ENCODE data around the gene DNLZ. TPM values are rescaled to one million over a fixed set of nuclear protein-coding genes. Genes with fewer than 3 reads are reported as not detected.

Gene DNLZ
- total and polyA plus RNA-seq, 4 donors = 12.4 to 18.1 (median 14.9) TPM

DNA sequence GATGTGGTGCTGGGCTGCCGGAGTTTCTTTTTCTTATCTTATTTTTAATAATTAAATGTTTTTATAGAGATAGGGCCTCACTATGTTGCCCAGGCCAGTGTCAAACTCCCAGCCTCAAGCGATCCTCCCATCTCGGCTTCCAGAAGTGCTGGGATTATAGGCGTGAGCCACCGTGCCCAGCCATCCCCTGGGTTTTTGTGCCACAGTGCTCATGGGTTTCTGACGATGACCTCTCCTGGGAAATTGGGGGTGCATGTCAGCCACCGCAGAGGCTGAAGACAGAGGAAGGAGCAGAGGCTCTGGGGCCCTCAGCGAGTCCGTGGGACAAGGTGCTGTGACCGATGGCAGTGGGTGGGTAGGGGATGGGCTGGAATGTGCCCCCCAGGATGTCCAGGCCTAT is 21.8 kb downstream of the DNLZ start:
- ATAC-seq (ENCODE audit: low FRiP score) (no peak), DNase-seq (no peak)
- no peaks in the 10 kb centered on the region for H3K36me3 ChIP-seq (ENCODE audit: control insufficient read depth in 1 of 2, insufficient read depth in 2 of 2, low read length in 1 of 2)
- 65 to 66% methylated on average over 10 of the region's 10 CpGs for WGBS, 2 donors
- no peaks in the 10 kb centered on the region for H3K27me3 ChIP-seq (ENCODE audit: control insufficient read depth in 1 of 2, insufficient read depth in 2 of 2, low read length in 1 of 2)
- intact Hi-C loops (cut with DNase I) = no loop called here
- no peaks in the 10 kb centered on the region for H3K9me3 ChIP-seq (ENCODE audit: control insufficient read depth, low read length)
- H3K27ac ChIP-seq (ENCODE audit: low read depth in 1 of 2, low read length in 2 of 2) = no peak overlapping the region
- H3K4me3 ChIP-seq (ENCODE audit: low read length in 2 of 2) = no peak overlapping the region
- H3K4me1 ChIP-seq (ENCODE audit: control insufficient read depth in 1 of 2, insufficient read depth in 2 of 2, low read length in 2 of 2) = no peaks in the 10 kb centered on the region

DNA sequence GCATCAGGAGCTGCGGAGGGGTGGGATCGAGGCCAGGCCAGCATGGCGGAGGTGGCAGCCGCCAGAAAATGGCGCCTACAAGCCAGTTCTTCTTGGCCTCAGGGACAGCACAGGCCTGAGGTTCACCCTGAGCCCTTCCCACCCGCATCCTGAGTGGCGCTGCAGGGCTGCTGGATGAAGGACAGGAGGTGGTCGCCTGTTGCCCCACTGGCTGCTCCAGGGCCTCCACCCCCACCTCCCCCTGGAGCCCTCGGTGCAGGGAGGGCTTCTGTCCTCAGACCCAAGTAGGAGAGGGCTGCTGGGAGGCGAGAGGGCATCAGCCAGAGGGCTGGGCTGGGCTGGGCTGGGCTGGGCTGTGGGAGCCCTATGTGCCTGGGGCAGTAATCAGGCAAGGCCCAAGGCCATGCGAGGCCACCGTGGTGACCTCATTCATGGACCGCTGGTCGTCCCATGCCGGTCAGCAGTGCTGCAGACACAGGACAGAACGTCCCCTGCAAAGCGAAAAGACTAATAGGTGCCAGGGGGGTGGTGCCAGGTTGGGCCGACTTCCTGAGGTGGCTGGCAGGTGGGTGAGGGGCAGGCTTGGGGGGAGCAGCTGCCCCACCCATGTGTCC is 22.4 kb downstream of the DNLZ start:
- intact Hi-C loops (cut with DNase I) = no loop called here
- DNase-seq (no peak), ATAC-seq (ENCODE audit: low FRiP score) (no peak)
- Histone ChIP-seq H3K27ac (ENCODE audit: low read depth in 1 of 2, low read length in 2 of 2) (no peak overlapping the region), H3K36me3 (ENCODE audit: control insufficient read depth in 1 of 2, insufficient read depth in 2 of 2, low read length in 1 of 2) (no peaks in the 10 kb centered on the region), H3K4me3 (ENCODE audit: low read length in 2 of 2) (no peak overlapping the region), H3K9me3 (ENCODE audit: control insufficient read depth, low read length) (no peaks in the 10 kb centered on the region), H3K27me3 (ENCODE audit: control insufficient read depth in 1 of 2, insufficient read depth in 2 of 2, low read length in 1 of 2) (no peaks in the 10 kb centered on the region), H3K4me1 (ENCODE audit: control insufficient read depth in 1 of 2, insufficient read depth in 2 of 2, low read length in 2 of 2) (no peaks in the 10 kb centered on the region)
- WGBS, 2 donors = 69 to 72% methylated on average over 18 of the region's 18 CpGs

DNA sequence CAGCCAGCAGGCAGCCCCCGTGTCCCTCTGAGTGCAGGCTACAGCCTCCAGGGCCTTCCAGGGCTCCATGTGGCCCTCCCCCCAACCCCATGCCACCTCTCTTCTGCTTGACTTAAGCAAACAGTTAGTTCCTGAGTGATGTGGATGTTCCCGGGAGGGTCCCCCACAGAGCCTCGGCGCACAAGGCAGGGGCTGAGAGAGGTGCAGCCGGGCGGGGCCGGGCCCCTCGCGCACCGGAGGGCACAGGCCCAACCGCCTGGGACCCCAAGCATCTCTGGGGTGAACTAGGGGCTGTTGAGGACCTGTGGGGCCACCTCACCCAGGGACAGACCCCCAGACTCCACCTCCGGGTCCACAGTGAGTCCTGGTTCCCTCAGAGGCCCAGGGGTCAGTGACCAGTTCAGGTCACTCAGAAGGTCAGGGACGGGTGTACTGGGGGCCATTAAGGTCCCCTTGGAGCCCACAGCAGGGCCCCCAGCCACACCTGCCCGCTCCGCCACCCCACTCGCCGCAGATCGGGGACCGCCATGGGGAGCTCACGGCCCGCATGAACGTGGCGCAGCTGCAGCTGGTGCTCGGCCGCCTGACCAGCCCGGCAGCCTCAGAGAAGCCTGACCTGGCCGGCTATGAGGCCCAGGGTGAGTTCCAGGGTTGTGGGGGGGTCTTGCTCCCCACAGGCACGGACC is 23.0 kb downstream of the DNLZ start:
- ATAC-seq (ENCODE audit: low FRiP score) = no peak
- H3K27ac ChIP-seq (ENCODE audit: low read depth in 1 of 2, low read length in 2 of 2) = no peak overlapping the region
- no peaks in the 10 kb centered on the region for H3K36me3 ChIP-seq (ENCODE audit: control insufficient read depth in 1 of 2, insufficient read depth in 2 of 2, low read length in 1 of 2)
- H3K9me3 ChIP-seq (ENCODE audit: control insufficient read depth, low read length) = no peaks in the 10 kb centered on the region
- no peak for DNase-seq
- no peaks in the 10 kb centered on the region for H3K27me3 ChIP-seq (ENCODE audit: control insufficient read depth in 1 of 2, insufficient read depth in 2 of 2, low read length in 1 of 2)
- no peaks in the 10 kb centered on the region for H3K4me1 ChIP-seq (ENCODE audit: control insufficient read depth in 1 of 2, insufficient read depth in 2 of 2, low read length in 2 of 2)
- WGBS, 2 donors = 93 to 95% methylated on average over 28 of the region's 28 CpGs
- intact Hi-C loops (cut with DNase I) = no loop called here
- H3K4me3 ChIP-seq (ENCODE audit: low read length in 2 of 2) = no peak overlapping the region

DNA sequence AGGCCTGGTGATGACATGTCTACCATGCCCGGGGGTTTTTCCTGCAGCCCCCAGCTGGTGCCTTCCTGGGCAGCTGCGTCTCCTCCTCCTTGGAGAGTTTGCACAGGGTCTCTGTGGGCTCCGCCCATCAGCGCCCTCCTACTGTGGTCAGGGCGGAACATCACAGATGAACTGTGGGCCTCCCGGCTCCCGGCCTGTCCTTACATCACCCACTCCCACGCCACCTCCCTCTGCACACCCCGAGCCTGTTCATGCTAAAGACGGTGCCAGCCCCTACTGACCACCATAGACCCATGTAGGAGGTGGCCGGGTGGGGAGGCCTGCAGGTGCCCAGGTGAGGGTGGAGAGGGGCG is 23.6 kb downstream of the DNLZ start:
- intact Hi-C loops (cut with DNase I) = no loop called here
- Histone ChIP-seq H3K36me3 (ENCODE audit: control insufficient read depth in 1 of 2, insufficient read depth in 2 of 2, low read length in 1 of 2) (no peaks in the 10 kb centered on the region), H3K4me1 (ENCODE audit: control insufficient read depth in 1 of 2, insufficient read depth in 2 of 2, low read length in 2 of 2) (no peaks in the 10 kb centered on the region)

DNA sequence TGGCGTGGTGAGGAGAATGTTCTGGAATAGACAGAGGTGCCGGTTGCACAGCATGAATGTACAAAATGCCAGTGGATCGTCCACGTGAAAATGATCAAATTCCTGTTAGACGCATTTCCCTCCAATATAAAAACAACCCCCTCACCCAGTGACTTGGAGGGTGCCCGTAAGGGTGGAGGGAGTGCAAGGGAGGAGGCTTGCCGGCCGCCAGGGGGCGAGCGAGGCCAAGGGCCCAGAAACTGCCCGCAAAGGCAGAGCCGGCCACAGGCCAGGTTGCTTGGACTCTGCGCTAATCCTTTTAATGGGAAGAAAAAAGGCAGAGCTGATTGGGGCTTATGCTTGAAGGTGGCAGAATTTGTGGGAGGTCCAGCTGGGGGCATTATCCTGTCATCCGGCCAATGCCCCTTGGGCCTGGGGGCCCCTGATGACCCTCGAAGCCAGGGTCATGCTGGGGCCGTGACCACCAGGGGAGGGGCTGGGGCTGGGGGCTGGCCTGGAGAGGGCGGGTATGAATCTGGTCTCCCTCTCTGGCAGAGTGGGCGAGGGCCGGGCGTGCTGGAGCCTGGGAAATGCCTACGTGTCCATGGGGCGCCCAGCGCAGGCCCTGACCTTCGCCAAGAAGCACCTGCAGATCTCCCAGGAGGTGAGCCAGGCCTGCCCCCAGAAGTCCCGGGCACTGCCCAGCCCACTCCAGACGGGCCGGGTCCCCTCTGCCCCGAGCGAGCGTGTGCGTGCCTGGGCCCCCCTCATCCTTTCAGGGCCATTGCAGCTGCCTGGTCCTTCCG is 24.2 kb downstream of the DNLZ start:
- intact Hi-C loops (cut with DNase I) = no loop called here
- Histone ChIP-seq H3K27me3 (ENCODE audit: control insufficient read depth in 1 of 2, insufficient read depth in 2 of 2, low read length in 1 of 2) (no peaks in the 10 kb centered on the region), H3K27ac (ENCODE audit: low read depth in 1 of 2, low read length in 2 of 2) (no peak overlapping the region), H3K4me1 (ENCODE audit: control insufficient read depth in 1 of 2, insufficient read depth in 2 of 2, low read length in 2 of 2) (no peaks in the 10 kb centered on the region), H3K36me3 (ENCODE audit: control insufficient read depth in 1 of 2, insufficient read depth in 2 of 2, low read length in 1 of 2) (no peaks in the 10 kb centered on the region), H3K4me3 (ENCODE audit: low read length in 2 of 2) (no peak overlapping the region), H3K9me3 (ENCODE audit: control insufficient read depth, low read length) (no peaks in the 10 kb centered on the region)
- 79 to 80% methylated on average over 32 of the region's 32 CpGs for WGBS, 2 donors
- DNase-seq = peak in 1 of 2 donors; percentile 90
- peak; percentile 62 for ATAC-seq (ENCODE audit: low FRiP score)

More for the DNA sequence above, 23.6 kb downstream of the DNLZ start:
- Histone ChIP-seq H3K27me3 (ENCODE audit: control insufficient read depth in 1 of 2, insufficient read depth in 2 of 2, low read length in 1 of 2) (no peaks in the 10 kb centered on the region), H3K27ac (ENCODE audit: low read depth in 1 of 2, low read length in 2 of 2) (no peak overlapping the region), H3K4me3 (ENCODE audit: low read length in 2 of 2) (no peak overlapping the region), H3K9me3 (ENCODE audit: control insufficient read depth, low read length) (no peaks in the 10 kb centered on the region)
- 91 to 92% methylated on average over 10 to 12 of the region's 12 CpGs for WGBS, 2 donors
- no peak for DNase-seq
- ATAC-seq (ENCODE audit: low FRiP score) = no peak

DNA sequence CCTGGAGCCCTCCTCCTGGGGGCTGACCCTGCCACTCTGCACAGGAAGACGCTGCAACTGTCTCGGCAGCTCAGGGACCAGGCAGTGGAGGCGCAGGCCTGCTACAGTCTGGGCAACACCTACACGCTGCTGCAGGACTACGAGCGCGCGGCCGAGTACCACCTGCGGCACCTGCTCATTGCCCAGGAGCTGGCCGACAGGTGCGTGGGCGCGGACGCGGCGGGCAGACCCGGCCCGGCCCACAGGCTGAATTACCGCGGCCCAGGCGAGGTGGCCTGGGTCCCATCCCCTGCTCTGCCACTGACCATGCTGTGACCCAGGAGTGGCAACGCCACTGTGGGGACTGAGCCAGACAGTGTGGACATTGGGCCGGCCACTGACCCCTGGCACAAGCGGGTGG is 25.0 kb downstream of the DNLZ start:
- intact Hi-C loops (cut with DNase I) = no loop called here
- H3K9me3 ChIP-seq (ENCODE audit: control insufficient read depth, low read length) = no peaks in the 10 kb centered on the region
- DNase-seq (no peak), ATAC-seq (ENCODE audit: low FRiP score) (no peak)
- no peaks in the 10 kb centered on the region for H3K4me1 ChIP-seq (ENCODE audit: control insufficient read depth in 1 of 2, insufficient read depth in 2 of 2, low read length in 2 of 2)
- no peak overlapping the region for H3K4me3 ChIP-seq (ENCODE audit: low read length in 2 of 2)
- H3K36me3 ChIP-seq (ENCODE audit: control insufficient read depth in 1 of 2, insufficient read depth in 2 of 2, low read length in 1 of 2) = no peaks in the 10 kb centered on the region
- 92 to 93% methylated on average over 23 to 25 of the region's 25 CpGs for WGBS, 2 donors
- no peaks in the 10 kb centered on the region for H3K27me3 ChIP-seq (ENCODE audit: control insufficient read depth in 1 of 2, insufficient read depth in 2 of 2, low read length in 1 of 2)
- no peak overlapping the region for H3K27ac ChIP-seq (ENCODE audit: low read depth in 1 of 2, low read length in 2 of 2)

DNA sequence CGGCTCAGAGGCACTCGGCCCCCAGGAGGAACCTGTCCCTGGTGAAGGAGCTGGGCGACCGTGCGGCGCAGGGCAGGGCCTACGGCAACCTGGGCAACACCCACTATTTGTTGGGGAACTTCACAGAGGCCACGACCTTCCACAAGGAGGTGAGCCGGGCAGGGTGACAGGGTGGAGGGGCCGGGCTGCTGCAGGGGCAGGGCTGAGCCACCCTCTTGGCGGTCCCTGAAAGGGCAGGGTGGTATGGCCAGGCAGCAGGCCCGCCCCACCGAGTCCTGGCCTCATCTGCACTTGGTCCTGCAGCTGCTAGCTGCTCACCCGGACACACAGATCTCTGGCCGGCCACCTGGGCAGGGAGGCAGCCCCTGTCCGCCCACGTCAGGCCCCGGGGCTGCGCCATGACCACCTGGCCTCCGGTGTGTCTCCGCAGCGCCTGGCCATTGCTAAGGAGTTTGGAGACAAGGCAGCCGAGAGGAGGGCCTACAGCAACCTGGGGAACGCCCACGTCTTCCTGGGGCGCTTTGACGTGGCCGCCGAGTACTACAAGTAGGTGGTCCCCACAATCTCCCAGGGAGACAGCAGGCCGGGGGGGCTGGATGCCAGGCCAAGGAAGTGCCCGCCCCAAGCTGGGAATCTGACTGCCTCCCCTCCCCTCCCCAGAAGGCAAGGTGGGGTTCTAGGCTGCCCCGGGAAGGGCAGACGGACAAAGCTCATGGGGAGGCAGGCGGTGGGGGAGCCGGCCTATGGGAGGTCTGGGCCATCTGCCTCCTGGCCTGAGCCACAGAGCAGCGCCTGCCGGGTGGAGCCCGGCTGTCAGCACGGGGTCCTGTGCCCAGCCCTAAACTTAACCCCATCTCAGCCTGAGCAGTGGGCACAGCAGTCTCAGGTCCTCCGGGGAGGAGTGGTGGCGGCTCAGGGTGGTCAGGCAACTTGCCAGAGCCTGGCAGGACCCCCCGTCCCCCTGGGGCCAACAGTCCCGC is 25.8 kb downstream of the DNLZ start:
- H3K36me3 ChIP-seq (ENCODE audit: control insufficient read depth in 1 of 2, insufficient read depth in 2 of 2, low read length in 1 of 2) = no peaks in the 10 kb centered on the region
- 87 to 88% methylated on average over 35 to 43 of the region's 43 CpGs for WGBS, 2 donors
- ATAC-seq (ENCODE audit: low FRiP score) (no peak), DNase-seq (no peak)
- intact Hi-C loops (cut with DNase I) = no loop called here
- H3K4me1 ChIP-seq (ENCODE audit: control insufficient read depth in 1 of 2, insufficient read depth in 2 of 2, low read length in 2 of 2) = no peaks in the 10 kb centered on the region
- no peak overlapping the region for H3K4me3 ChIP-seq (ENCODE audit: low read length in 2 of 2)
- H3K27ac ChIP-seq (ENCODE audit: low read depth in 1 of 2, low read length in 2 of 2) = no peak overlapping the region
- H3K9me3 ChIP-seq (ENCODE audit: control insufficient read depth, low read length) = no peaks in the 10 kb centered on the region
- no peaks in the 10 kb centered on the region for H3K27me3 ChIP-seq (ENCODE audit: control insufficient read depth in 1 of 2, insufficient read depth in 2 of 2, low read length in 1 of 2)

DNA sequence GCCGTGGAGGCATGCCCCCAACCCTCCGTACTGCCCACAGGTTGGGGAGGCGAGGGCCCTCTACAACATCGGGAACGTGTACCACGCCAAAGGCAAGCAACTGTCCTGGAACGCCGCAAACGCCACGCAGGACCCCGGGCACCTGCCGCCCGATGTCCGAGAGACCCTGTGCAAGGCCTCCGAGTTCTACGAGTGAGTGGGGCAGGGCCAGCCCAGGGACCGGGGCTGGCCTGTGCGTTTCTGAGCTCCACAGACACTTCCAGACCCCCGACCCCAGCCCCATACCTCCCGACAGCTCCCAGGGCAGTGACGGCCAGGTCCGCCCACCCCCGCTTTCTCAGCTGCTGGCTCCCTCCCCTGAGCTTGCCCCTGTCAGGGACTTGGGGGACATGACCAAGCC is 26.7 kb downstream of the DNLZ start:
- WGBS, 2 donors = 91 to 92% methylated on average over 23 of the region's 23 CpGs
- no peak for ATAC-seq (ENCODE audit: low FRiP score)
- Histone ChIP-seq H3K36me3 (ENCODE audit: control insufficient read depth in 1 of 2, insufficient read depth in 2 of 2, low read length in 1 of 2) (no peaks in the 10 kb centered on the region), H3K4me3 (ENCODE audit: low read length in 2 of 2) (no peak overlapping the region), H3K9me3 (ENCODE audit: control insufficient read depth, low read length) (no peaks in the 10 kb centered on the region), H3K27ac (ENCODE audit: low read depth in 1 of 2, low read length in 2 of 2) (no peak overlapping the region), H3K4me1 (ENCODE audit: control insufficient read depth in 1 of 2, insufficient read depth in 2 of 2, low read length in 2 of 2) (no peaks in the 10 kb centered on the region), H3K27me3 (ENCODE audit: control insufficient read depth in 1 of 2, insufficient read depth in 2 of 2, low read length in 1 of 2) (no peaks in the 10 kb centered on the region)
- no peak for DNase-seq
- intact Hi-C loops (cut with DNase I) = no loop called here

Data from aorta (tissue), 5 donors.